GM19438 (cell line): Measurements from ENCODE around the gene HNRNPH3.

Experiments
- ATAC-seq: cut with Tn5 transposase; IDR thresholded peaks from one replicate; pipeline ENCODE4 v1.9.1; 2021; ENCODE audit warnings: low read depth; ENCODE audit not compliant: unreplicated experiment

Gene HNRNPH3

DNA sequence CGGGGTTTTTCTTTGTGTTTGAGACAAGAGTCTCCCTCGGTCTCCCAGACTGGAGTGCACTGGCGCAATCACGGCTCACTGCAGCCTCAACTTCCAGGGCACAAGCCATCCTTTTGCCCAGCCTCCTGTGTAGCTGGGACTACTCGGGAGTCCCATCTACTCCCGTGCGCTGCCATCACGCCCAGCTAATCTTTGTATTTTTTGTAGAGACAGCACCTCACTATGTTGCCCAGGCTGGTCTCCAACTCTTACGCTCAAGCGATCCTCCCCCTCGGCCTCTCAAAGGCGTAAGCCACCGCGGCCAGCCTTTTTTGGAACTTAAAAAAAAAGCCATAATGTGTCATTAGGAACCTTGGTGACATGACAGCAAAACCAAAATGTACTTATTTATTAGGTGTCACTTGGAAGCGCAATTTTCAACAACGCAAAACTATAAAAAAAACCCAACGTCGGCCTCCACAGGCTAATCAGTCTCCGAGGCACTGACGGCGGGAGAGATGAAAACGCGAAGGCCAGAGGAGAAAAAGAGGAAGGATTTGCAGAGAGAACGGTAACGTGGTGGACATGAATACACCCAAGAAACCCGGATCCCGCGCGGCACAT, 911 bp upstream of the HNRNPH3 start:
- ATAC-seq = no peak

DNA sequence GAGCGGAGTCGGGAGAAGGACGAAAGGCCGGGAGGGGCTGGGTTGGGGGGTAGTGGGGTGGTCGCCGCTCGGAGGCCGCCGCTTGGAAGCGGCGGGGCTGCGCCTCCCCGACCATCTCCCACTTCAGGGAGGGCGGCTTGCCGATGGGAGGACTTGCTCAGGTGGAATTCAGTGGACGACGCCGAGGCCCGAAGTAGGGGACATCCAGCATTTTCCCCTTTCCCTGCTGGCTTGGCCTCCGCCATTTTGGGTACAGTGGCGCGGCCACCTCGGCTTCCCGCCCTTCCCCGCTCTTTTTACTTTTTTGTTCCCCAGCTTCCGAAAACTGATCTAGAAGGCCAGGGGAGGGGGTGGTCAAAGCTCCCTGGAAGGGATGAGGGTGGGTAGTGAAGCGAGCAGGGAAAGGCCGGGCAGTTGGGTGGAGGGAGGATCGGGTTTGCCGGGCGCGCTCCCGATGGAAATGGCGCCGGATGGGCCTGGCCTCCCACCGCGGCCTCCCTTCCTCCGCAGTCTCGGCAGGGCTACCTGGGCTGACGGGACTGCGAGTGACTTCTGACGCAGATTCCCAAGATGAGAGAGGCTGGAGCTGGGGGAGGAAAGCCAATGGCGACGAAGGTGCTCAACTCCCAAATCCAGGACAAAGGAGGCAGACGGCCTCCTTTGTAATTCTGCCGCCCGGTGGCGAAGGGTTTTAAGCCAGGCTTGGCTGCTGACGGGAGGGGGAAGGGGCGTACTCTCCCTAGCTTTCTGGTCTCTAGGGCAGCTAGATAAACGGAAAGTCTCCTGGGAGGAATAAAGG, 594 bp downstream of the HNRNPH3 start, which contains the start of gene PBLD:
Gene PBLD, minus strand, starts transcription at position 670 of the 799 bp plus-strand sequence. CDS start 26,084 bp downstream, outside the sequence.
- ATAC-seq = peak; percentile 29

DNA sequence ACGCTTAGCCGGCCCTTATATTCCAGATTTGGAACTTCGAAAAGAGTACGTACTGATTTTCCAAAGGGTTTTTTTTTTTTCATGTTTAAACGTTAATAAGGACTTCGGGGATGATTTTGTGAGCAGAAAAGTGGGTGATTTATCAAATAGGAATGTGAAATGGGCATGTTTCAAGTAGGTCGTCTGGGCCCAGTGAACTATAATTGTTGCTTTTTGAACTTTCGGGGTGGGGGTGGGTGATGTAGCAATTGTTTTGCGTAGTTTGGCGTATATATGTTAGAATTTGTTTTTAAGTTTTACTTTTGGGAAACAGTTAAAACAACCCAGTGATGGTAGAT, 1.2 kb downstream of the HNRNPH3 start:
- ATAC-seq = no peak

DNA sequence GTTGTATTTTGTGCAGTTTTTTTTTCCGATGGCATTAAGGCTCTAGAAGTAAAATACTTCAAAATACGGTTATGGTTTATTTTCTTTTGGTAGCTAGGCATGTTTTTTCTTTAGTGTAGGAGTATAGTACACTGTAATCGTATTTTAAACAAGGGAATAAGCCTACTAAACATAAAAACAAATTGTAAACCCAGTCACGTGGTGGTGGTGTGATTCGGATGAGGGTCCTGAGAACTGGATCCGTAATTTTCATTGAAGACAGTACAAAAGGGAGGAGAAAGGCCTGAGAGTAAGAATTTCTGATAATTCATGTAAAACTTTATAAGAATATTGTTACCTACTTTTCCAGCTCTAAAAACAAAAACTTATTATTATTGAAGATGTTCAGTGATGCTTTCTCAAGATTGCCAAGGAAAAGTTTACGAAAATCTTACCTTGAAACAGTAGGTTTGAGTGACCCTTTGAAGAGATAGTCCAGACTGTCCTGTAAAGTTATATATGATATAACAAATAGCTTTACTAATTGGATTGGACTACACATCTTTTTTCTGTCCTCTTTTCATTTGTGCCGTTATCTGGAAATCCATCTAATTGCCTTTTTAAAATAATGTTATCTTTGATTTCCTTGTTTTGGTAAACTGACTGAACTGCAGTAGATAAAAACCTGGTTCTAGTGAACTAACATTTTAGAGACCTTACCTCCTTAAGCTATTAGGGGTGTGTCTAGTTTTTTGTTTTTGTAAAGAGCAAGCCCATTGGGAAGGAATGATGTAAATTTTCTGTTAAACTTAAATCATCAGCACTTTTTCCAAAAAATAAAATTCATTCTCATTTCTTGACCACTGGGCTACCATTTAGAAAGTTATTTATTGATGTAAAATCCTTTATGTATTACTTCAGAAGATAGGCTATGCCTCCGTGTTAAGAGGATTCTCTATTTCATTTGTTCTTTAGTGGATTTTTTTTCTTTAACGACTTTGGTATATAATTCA, 1.9 kb downstream of the HNRNPH3 start:
- ATAC-seq = no peak

DNA sequence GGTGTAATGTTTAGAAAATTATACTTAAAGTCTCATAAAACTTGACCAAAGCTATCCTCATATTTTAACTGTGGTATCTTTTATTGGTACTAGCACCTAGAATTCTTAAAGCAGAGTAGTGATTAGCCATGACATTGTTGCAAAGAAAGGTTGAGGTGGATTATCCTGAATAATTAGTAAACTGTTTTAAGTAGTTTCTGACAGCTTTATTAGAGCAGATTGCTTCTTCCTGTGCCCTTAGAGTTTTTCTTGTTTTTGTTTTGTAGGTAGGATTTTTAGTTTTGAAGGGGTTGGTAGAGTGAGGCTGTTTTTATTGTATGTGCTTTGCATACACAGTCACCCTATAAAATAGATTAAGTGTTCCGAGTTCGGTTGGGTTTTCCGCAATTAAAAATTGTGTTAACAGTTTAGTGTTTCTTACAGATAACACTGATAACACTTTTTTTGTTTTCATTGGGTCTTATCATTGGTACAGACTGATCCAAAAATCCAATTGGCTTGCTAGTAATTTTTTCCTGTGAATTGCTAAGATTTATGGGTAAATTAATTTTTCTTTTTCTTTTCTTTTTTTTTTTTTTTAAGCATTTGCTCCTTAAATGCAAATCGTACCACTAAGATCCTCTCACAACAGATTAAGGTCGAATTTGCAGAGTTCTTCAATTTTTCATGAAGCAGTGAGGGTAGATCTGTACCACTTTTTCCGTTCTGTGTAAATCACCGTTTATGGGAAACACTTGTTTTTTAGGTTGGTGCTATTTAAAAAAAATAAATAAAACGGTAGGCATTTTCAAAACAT, 3.0 kb downstream of the HNRNPH3 start:
- ATAC-seq = no peak

DNA sequence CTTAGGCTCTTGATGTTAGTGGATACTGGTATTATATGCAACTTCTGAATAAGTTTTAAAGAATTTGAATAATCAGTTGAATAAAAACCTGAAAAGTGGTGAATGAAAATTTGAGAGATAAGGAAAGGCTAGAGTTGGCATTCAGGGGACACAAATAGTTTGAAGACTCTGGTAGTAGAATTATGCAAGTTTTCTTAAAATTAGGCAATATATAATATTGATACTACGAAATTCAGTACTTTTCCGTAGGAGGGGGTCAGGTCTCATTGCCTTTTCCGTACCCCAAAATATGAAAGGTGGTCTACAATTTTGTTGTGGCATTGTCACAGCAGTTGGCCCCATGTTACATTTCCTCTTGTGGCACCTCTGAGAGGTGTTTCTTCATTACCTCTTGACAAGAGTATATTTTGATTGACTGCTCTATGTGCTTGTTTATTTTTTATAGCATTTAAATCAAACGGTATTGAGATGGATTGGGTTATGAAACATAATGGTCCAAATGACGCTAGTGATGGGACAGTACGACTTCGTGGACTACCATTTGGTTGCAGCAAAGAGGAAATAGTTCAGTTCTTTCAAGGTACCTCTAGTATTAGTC, 5.0 kb downstream of the HNRNPH3 start:
- ATAC-seq = no peak

DNA sequence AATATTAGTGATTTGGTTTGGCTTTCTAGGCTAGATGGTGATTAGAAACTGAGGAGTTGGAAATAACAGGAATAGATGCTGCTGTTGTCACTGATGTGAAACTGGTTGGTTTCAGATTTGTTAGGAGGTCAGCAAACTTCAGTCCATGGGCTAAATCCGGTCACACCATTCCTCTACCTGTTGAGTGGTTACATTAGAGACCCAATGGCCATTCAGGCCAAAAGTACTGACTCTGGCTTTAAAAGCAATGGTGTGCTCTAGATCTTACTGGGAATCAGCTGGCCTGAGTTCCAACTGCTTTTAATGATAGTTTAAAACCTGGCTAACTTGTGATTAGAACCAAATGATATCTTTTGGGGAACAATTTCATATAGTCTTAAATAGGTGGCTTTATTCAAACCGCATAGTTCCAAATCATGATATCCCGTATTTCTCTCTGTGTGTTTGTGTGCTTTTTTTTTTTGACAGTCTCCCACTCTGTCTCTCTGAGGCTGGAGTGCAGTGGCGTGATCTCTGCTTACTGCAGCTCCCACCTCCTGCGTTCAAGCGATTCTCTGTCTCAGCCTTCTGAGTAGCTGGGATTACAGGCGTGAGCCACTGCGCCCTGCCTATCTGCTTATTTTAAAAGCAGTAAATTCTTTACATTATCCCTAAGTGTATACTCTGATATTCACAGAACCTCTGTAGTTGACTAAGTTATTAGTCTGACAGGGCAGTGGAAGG, 8.7 kb downstream of the HNRNPH3 start:
- ATAC-seq = no peak

DNA sequence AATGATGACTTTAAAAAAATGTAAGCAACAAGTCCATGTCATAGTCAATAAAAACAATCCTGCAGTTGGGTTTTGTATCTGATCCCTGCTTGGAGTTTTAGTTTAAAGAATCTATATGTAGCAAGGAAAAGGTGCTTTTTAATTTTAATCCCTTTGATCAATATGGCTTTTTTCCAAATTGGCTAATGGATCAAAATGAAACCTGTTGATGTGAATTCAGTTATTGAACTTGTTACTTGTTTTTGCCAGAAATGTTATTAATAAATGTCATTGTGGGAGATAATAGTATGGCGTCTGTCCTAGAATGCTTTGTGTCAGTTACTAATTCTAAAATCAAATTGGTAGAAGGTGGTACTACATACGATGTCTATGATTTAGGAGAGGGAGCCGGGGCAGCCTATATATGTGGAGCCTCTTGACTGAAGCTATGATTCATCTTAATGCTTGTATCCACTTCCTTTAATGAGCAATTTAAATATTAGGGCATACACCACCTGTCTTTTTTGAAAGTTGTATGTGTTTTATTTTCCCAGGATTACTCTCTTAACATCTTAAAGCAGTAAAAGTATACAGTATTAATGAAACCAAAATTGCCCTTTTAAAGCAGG, 11.1 kb downstream of the HNRNPH3 start:
- no peak for ATAC-seq

DNA sequence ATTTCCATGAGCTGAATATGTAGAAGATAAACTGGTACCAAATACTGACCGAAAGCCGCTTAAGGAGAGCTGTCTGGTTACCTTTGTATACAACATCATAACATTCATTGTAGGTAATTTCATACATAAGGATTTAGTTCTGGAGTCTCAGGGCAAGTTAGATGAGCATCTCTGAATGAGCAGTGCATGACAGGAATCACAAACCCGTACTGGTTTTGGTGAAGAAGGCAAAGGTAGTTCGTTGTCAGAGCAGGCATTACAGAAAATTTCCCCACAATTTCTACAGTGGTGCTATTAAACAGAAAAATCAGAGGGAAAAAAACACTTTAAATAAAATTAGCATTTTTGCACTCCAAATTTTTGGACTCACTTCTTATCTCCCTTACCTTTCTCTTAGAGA, 13.8 kb downstream of the HNRNPH3 start:
- no peak for ATAC-seq

DNA sequence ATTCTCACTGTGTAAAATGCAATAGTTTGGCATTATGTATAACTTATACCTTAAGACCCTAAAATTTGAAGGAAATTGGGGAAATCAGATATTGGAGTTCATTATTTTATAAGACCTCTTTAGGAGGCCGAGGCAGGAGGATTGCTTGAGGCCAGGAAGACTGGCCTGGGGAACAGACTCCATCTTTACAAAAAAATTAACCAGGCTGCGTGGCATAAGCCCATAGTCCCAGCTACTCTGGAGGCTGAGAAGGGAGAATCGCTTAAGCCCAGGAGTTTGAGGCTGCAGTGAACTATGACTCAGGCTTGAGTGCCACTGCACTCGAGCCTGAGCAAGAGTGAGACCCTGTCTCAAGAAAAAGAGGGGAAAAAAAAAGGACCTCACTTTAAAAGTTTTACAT, 14.9 kb downstream of the HNRNPH3 start:
- ATAC-seq = no peak

DNA sequence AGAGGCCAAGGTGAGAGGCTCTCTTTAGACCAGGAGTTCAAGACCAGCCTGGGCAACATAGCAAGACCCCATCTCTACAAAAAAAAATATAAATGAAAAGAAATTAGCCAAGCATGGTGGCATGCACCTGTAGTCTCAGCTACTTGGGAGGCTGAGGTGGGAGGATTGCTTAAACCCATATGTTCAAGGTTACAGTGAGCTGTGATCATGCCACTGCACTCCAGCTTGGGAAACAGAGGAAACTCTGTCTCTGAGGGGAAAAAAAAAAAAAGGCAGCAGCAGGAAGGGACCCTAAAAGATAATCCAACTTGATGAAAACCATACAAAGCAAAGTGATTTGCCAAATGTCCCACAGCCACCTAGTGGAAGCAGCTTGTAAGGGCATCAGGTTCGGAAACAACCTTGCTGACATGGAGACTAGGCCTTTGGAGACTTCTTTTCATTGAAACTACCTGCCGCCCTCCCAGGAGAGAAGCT, 16.4 kb downstream of the HNRNPH3 start:
- ATAC-seq = no peak

DNA sequence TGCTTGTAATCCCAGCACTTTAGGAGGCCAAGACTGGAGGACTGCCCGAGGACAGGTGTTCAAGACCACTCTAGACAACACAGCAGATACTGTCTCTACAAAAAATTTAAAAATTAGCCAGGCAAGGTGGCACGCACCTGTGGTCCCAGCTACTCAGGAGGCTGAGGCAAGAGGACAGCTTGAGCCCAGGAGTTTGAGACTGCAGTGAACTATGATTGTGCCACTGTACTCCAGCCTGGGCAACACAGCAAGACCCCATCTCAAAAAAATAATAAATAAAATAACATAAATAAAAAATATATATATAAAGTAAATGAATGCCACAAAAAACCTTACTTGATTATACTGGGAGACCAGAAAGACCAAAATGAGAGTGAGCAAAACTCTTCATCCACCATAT, 21.7 kb downstream of the HNRNPH3 start:
- no peak for ATAC-seq

DNA sequence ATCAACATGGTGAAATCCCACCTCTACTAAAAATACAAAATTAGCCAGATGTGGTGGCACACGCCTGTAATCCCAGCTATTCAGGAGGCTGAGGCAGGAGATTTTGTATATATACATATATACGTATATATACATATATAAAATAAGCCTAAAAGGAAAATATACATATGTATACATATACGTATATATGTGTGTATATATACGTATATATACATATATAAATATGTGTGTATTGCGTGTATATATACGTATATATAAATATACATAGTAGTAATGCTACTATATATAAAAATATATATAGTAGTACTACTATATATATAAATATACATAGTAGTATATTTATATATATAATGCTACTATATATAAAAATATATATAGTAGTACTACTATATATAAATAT, 27.3 kb downstream of the HNRNPH3 start:
- no peak for ATAC-seq

DNA sequence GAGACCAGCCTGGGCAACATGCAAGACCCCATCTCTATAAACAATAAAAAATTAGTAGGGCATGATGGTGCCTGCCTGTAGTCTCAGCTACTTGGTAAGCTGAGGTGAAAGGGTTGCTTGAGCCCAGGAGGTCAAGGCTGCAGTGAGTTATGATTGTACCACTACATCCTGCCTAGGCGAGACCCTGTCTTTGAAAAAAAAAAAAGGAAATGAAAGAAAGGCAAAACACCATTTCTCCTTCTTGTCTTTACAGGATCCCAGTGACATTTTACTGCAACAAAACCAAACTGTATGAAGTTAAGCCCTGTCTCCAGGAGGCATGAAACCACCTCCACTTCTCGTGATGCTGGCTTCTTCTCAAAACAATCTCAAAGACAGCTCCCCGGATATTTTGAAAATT, 30.7 kb downstream of the HNRNPH3 start:
- ATAC-seq = no peak

DNA sequence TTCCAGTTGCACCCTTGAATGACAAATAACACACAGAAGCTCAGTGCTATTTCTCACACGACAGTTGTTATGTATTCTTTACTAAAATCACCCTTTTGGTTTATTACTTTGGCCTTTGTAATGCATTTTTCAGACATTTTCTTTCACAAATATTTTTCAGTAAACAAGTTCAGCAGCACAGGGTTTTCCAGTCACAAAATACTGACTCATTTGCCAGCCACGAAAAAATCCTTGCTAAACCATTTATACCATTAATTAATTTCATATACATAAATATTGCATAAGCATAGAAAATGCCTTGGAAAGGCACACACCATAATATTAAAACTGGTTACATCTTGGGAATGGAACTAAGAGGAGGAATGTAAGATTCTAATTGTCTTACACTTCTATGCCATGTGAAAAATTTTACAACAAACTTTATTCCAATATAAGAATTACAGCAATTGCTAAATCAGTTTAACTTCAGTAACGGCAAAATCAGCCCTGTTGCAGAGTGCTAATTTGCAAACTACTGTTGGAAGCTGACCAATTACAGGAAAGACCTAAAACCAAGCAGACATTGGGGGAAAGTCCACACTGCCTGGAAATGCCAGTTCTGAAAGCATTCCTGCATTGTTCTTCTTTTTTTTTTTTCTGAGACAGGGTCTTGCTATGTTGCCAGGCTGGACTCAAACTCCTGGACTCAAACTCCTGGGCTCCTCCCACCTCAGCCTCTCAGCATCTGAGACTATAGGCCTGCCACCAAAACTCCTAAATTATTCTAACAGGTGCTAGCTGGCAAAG, 32.4 kb downstream of the HNRNPH3 start:
- no peak for ATAC-seq

DNA sequence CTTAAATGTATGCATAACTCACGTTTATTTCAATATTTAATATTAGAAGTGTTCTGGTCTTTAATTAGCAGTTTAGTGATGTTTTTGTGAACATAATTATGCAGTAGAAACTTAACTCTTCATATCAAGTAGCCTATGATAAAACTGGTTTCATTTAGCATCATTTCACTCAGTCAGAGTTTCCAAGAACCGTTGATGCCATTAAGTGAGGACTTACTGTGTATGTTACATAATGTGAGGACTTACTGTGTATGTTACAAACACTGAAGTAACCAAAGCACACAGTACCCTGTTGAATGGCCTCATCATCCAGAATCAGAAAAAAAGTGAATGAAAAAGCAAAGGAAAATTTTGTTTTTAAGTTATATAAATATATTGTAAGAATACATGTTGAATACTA, 33.7 kb downstream of the HNRNPH3 start:
- no peak for ATAC-seq

DNA sequence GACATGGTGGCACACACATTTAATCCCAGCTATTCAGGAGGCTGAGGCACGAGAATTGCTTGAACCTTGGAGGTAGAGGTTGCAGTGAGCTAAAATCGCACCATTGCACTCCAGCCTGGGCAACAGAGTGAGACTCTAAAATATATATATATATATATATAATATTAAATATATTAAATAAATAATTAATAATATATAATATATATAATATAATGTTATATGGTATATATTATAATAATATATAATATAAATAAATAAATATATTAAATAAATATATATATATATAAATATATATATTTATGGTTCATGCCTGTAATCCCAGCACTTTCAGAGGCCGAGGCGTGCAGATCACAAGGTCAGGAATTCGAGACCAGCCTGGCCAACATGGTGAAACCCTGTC, 34.7 kb downstream of the HNRNPH3 start:
- ATAC-seq = no peak

DNA sequence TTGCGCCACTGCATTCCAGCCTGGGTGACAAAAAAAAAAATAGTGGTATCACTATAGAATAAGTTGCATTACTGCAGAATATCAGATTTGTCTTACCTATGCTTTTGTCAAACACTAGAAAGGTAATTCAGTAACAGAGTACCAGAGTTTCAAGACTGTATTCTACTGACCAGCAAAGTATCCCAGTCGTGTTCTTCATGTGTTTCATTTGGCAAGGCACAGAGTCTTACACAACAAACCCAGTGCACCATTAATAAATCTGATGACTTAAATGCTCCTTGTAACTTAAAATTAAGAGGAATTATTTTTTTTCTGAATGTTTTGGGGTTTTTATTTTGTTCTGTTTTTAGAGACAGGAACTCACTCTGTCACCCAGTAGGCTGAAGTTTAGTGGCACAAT, 35.3 kb downstream of the HNRNPH3 start:
- ATAC-seq = no peak
